Stimulated activated CD8-positive, alpha-beta memory T cell treated with anti-CD3 and anti-CD28 coated beads, Interleukin-12 subunit alpha, Interleukin-12 subunit beta, amount 100 ng/mL, for 1 hour (primary cell): ENCODE measurements around the gene FABP6.

Experiments used
- DNase-seq: peaks from one replicate; pipeline ENCODE4 v3.0.0-alpha.2; 2020; ENCODE audit warnings: low read depth

The FABP6 gene

DNA sequence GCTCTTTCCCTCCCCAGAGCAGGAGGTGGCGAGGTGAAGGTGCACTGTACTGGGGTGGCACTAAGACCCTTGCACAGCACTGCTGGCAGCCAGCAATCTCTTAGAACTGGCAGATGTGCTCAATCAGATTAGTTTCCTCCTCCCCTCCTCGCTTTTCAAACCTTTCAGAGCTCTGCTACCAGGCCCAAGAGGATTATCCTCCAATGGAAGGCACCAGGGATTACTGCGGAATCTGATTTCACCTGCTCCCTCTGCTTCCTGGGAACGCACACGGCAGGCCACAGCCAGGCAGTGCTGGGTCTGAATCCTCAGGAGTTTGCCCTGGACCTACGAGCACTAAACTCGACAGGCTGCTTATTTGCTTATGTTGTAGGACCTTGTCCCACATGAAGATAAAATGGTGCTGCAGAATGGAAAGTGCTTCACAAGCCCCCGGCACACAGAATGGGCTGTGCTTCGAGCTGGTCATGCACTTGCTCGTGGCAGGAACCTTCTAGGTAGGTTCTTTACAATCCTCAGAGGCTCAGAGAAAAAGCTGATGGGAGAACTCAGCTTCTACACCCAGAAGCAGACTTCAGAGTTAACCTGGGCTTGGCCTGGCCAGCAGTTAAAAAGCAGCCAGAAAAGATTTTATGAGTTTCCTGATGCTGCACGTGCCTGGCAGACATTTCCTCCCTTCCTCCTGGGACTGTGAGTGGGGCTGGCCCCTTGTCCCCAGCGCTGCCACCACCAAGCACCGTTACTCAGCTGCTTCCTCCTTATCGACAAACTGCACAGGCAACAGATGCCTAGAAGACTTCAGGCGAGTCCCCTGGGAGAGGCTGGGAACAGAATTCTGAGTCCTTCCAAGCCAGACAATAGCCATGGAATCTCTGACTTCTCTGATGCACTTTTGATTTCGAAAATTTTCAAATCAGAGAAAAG lies 33.1 kb downstream of the FABP6 start:
- no peak for DNase-seq

DNA sequence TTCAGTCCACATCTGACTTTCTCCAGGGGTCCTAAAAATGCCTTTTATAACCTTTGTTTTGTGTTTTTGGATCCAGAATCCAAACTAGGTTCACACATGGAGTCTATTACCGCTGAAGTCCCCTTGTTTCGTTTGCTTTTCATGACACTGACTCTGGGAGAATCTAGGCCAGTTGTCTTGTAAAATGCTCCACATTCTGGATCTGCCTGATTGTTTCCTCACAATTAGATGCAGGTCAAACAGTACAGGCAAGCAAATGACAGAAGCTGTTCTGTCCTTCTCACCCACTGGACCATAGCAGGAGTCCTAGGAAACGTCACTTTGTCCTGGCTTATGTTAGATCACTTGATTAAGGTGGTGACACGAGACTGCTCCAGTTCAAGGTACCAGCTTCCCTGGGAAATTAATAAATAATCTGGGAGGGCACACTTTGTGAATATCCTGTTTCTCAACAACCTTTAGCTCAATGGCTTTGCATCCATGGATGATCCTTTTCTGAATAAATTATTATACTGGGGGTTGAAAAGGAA lies 34.1 kb downstream of the FABP6 start:
- DNase-seq: no peak

DNA sequence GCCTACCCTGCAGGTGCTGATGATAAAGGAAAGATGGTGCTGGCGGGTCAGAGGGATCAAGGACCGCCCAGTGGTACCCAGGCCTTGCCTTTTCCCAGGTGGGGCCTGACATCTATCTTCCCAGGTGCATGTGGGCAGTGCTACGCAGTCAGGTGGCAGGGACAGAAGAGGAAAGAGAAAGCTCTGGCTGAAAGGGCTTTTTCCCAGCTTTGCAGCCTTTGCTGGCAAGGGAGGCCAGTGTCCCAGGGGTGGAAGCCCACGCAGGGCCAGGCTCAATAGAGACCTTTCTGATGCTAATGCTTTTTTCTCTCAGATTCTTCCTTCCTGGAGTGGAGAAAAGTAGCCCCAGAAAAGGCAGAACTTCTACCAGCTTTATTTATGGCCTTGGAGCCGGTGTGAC lies 36.7 kb downstream of the FABP6 start:
- no peak for DNase-seq

DNA sequence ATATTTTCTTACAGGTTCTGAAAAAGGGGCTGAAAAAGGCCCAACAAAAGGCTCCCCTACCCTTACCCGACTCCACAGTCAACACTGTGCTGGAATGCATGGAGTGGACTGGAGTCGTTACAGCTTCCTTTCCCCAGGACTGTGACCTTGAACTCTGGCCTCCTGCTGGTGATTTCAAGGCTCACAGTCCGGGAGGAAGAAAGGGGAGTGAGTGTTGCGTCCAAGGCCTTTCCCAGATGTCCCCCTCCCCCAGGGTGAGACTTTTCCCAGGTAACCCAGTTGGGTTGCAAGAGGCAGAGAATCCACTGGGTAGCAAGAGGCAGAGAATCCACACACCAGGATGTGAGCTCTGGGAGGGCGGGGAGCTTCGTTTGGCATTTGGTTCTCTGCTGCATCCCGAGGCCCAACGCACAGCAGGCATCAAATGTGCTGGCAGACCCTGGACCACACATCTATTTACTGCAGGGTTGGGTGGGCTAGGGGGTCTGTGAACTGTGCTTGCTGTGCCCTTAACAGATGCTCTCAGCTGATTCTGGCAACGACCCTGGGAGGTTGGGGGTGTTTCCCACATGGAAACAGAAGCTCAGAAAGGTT lies 37.5 kb downstream of the FABP6 start:
- no peak for DNase-seq

DNA sequence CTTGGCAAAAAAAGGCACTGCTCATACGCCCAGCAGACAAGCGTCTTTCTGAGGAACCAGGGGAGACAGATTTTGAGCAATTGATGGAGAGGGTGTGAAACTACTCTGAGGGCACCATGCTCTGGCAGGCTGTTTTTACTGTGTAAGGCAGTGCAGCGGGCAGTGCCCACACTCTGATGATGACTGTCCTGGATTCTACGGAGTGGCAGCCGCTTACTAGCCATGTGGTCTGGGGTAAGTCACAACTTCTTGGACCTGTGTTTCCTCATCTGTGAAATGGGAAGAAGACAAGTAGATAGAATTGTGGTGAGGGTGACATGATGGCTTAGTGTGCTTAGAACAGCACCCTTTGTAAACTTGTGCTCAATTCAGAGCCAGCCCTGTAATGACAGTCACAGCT lies 38.8 kb downstream of the FABP6 start:
- no peak for DNase-seq

DNA sequence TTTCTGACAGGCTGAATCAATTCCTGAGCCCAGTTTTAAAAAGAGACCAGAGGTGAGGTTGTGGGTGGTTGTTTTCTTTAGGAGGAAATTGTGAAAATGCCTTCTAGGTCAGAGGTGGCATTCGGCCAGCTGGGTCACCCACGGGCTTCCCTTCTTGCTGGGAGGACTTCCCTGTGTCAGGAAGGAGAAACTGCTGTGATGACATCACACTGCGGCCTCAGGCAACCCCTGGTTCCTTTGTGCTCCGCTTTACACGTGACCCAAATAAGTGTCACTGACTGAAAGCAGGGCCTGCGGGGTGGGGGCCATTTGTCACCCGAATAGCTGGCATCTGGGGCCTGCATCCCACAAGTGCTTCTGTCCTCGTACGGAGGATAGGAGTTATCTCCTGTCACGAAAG lies 39.7 kb downstream of the FABP6 start:
- no peak for DNase-seq

DNA sequence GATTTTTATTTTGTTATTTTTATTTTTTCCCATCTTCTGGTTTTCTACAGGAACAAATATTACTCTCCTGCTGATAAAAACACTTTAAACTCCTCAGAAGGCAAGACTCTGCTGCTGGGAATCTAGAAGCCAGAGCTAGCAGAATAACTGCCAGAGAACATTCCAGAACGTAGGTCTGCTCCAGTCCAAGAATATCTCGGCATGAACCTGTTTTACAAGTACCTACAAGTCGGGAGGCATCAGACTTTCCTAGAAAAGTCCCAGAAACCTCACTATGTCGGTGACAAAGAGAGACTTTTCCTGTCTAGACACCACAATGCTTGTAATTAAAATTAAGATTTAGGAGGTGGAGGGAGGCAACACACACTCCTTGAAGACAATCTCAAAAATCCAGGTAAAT lies 41.4 kb downstream of the FABP6 start:
- no peak for DNase-seq

DNA sequence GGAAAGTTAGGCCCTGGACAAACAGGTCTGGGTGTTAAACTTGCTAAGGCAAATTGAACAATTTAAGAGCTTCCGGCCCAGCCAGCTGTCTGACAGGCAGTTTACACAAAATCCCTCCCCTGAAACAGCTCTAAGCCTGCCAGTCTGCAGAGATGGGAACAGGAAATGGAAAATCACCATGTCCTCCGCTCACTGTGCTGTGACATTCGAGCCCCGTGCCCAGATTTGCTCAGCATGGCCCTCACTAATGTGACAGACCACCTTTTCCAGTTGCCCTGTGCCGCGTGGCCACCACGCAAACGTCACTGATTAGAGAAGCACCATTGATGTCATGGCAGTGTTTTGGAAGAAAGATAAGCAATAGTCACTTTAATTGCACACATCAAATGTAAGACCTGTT lies 42.1 kb downstream of the FABP6 start:
- DNase-seq: no peak

DNA sequence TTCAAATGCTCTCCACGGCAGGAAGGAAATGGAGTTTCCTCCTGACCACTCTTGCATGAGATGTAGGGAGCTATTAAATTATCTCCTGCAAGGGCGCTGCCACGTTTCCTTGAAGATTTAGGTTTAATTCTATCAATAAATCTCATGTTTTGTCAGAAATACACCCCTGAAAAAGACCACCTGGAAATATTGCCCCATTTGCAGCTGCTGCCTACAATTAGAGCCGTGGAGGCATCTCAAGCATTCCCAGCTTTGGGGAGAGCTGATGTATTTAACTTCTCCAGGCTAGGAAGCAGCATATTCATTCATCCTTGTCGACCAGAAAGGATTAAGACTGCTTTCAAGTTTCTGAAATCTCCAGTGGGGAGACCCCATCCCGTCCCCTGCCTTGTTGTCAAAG lies 42.5 kb downstream of the FABP6 start:
- DNase-seq: no peak

DNA sequence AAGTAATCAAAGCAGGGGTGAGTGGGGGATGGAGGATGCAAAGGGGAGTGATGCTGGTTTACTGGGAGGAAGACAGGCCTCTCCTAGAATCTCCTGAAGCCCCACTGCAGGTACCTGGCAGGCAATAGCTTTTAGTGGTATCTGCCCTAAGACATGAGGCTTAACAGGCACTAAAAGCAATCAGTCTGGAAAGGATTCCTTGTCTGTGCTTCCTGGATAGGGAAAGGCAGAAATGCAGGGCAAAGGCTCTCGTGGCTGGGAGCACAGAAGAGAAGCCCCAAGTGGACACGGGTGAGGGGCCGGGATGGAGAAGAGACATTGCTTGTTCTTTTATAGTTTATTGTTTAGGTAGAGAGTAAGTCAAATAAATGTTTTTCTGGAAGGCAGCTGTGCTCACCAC lies 43.0 kb downstream of the FABP6 start:
- no peak for DNase-seq

DNA sequence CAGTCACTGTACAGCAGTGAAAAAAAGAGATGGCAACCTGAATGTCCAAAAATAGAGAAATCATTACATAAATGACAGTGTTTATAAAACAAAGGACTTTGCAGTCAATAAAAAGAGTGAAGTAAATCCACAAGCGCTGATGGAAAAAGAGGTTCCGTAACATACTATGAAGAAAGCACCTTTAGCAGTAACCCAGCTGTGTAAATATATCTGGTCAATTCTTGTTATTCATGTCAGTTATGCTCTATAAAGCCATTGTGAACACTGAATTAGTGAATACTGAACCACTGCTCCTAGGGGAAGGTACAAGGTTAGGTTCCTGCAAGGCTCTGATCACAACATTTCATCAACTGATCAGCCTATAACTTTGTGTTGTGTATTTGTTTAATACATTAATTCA lies 43.6 kb downstream of the FABP6 start:
- no peak for DNase-seq

DNA sequence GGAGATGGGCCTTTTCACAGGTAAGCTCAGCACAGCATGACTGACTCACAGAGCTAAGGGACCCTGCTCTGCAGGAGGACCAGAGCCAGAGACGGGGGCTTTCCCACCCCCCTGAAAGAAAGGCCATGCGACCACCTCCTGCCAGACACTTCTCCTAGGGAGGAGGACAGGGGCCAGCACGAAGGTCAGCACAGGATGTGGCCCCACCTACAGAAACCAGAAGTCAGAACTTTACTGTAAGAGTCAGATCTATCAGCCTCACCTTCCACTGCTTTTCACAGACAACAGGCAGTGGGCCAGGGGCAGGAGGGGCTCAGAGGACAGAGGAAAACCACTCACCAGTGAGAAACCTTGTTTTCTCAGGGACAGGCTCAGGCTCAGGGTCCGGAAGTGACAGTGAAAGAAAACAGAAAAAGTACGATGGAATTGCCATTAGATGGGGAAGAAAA lies 45.2 kb downstream of the FABP6 start:
- no peak for DNase-seq

DNA sequence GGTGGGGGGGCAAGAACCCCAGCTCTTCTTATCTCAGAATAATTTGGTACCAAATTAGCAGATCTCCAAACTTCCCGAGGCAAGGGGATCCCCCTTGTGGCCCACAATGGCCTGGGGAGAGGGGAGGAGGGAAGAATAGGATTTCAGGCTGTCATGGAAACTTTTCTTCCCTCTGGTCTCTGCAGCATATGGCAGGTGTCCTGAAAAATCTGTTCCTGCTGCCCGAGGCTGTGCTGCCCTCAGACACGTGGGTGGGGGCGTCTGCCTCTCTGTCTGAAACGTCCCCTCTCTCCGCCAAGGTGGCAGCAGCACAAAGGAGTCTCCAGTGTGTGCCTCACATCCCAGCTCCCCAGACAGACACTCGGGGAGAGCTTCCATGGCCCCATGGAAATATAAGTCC lies 49.0 kb downstream of the FABP6 start:
- DNase-seq: no peak

DNA sequence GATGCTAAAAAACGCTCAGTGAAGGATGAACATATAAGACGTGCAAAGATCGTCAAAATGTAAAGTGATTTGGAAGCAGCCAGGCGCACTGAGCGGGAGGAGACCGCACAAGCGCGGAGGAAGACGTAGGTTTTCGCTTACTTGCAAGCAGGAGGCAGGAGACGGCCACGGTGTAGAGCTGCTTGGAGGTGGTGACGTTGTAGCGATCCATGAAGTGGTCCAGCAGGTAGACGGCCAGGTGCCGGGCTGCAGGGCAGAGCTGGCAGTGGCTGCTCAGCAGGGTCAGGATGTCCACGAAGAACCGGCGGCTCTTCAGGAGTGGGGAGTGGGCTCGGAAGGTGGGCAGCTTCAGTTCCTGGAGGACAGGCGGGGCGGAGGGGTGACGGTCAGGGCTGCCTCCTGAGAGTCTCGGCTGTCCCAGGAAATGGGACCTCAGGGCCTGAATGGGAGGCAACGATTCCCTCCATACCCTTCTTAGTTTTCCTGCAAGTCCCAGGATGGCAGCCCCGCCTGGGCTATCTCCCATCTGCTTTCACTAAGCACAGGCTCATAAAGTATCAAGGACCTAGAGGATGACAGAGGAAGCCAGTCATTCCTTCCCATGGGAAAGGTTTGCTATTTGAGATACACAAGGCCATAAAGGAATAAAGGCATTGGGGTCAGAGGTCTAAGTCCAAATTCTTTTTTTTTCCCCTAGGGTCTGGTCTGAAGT lies 51.2 kb downstream of the FABP6 start:
- DNase-seq: no peak

DNA sequence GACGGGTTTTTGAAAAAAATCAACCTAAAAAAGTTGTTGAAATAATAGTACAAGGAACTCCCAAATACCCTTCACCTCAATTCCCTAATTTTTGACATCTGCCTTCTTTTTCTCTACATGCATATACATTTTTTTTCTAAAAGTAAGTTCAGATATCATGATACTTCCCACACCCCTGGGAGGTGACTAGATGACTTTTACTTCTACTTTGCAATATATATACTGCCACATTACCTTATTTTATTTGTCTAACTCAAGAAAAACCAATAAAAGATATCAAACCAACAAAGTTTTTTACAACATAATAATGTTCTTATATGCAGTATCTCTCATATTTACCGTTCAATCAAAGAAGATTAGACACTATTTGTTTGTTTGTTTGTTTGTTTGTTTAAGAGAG lies 52.0 kb downstream of the FABP6 start:
- no peak for DNase-seq

DNA sequence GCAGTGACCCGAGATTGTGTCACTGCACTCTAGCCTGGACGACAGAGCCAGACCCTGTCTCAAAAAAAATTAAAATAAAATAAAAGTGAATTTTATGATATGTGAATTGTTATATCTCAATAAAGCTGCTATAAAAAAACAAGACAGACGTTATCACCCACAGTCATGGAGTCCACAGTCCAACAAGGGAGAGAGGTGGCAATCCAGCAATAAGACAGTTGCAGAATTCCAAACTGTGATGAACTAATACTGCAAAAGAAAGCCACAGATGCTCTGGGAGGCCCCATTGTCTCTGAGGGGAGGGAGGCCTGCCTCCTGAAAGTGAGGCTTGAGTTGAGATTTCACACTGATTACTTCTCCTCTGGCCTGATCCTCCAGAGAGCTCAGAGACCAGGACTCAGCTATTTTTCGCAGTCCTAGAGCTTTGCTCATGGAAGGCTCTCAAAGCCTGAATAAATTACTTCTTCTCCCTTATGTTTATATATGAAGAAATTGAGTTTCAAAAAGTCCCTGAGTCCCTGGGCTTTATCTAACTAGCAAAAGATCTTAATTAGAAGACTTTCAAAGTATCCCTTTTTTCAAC lies 55.1 kb downstream of the FABP6 start:
- DNase-seq: no peak

DNA sequence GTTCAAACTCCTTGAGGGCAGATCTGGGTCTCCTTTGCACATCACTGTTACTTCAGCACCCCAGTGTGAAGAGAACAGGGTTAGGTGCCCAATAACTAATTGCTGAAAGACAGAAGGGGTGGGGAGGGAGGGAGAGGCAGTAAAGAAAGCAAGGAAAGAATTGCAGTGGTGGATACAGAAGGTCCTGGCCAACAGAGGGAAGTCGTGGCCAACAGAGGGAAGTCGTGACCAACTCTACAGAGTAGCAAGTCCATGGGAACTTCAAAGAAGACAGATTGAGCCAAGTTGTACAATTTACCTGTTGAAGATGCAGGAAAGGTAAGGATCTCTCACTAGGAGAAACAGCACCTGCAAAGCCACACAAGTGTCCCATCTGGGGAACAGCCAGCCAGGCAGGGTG lies 56.0 kb downstream of the FABP6 start:
- no peak for DNase-seq

DNA sequence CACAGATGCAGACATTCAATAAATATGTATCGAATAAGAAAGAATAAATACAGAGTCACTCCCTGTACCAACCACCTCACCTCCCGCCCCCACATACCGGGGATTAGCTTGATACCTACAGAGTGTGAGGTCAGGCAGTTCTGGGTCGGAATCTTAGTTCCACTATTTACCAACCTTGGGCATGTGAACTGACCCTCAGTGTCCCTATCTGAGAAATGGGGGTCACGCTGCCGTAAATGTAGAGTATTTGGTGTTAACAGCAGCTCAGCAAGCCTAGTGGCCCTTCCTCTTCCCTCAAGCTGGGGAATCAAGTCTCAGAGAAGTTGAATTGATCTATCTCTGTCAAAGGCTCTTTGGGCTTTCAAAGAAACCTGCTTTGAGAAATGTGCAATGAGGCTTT lies 57.6 kb downstream of the FABP6 start:
- DNase-seq: no peak

DNA sequence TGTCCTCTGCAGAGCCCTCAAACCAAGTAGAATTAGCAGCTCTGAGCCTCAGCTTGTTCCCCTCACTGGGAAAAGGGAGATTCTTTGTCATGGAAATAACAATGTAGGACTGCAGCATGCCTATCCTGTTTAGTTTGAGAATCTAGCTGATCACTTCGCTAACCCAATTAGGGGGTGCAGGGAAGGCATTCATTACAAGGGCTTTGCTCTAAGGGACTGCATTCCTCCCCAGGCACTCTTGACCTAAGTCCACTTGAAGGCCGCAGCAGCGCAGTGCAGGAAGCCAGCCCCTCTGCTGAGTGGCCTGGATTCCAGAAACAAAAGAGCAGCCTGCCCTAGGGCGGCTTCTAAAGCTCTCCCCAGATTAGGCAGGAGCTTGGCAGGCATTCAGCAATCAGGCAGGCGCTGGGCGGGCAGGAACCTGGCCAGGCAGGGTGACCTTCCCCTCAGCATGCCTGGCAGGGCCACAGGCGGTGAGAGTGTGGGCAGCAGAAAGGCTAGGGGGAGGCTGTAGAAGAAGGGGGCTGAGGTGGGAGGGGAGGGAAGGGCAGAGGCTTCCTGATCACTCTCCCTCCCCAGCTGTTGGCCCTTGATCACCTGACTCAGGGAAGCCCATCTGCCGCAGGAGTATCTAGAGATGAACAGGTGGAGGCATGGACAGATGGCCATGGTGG lies 58.2 kb downstream of the FABP6 start:
- DNase-seq: no peak
